H9 (cell line): Measurements from ENCODE around the gene HOXD12. TPM values are rescaled to one million over a fixed set of nuclear protein-coding genes. Genes with fewer than 3 reads are reported as not detected.

Source experiments
- DNase-seq: peaks from one replicate; pipeline ENCODE4 v3.0.0-alpha.2; 2017
- H2AFZ ChIP-seq: one replicate; pipeline ENCODE4 v1.6.1; 2013; ENCODE audit warnings: mild to moderate bottlenecking, low read length, control low read depth, moderate library complexity
- H2AK5ac ChIP-seq: 2 replicates; pipeline ENCODE4 v1.6.1; 2013; ENCODE audit warnings: low read length, control low read depth, mixed read lengths; ENCODE audit not compliant: insufficient read length
- H2BK120ac ChIP-seq: one replicate; pipeline ENCODE4 v1.6.1; 2013; ENCODE audit warnings: low read depth, mild to moderate bottlenecking, low read length, control low read depth, inconsistent platforms; ENCODE audit not compliant: poor library complexity, severe bottlenecking
- H2BK12ac ChIP-seq: 2 replicates; pipeline ENCODE4 v1.6.1; 2013; ENCODE audit warnings: low read length, control low read depth, mixed read lengths, low read depth; ENCODE audit not compliant: insufficient read length
- H2BK15ac ChIP-seq: 2 replicates; pipeline ENCODE4 v1.6.1; 2013; ENCODE audit warnings: low read depth, low read length, control low read depth
- H2BK20ac ChIP-seq: one replicate; pipeline ENCODE4 v1.6.1; 2013; ENCODE audit warnings: low read depth, mild to moderate bottlenecking, low read length, control low read depth, inconsistent platforms; ENCODE audit not compliant: poor library complexity, severe bottlenecking
- H2BK5ac ChIP-seq: 2 replicates; pipeline ENCODE4 v1.6.1; 2013; ENCODE audit warnings: low read length, control low read depth, mixed read lengths; ENCODE audit not compliant: insufficient read length
- H3K14ac ChIP-seq: 2 replicates; pipeline ENCODE4 v1.6.1; 2013; ENCODE audit warnings: low read length, control low read depth; ENCODE audit not compliant: insufficient read depth
- H3K18ac ChIP-seq: 2 replicates; pipeline ENCODE4 v1.6.1; 2013; ENCODE audit warnings: low read depth, mild to moderate bottlenecking, mixed read lengths, low read length, control low read depth; ENCODE audit not compliant: insufficient read length
- H3K23ac ChIP-seq: 2 replicates; pipeline ENCODE4 v1.6.1; 2013; ENCODE audit warnings: low read length, control low read depth, mixed read lengths, low read depth; ENCODE audit not compliant: insufficient read length
- H3K23me2 ChIP-seq: 2 replicates; pipeline ENCODE4 v1.6.1; 2013; ENCODE audit warnings: low read depth, mild to moderate bottlenecking, mixed read lengths, low read length, control low read depth; ENCODE audit not compliant: insufficient read length, poor library complexity, severe bottlenecking
- H3K27ac ChIP-seq: 2 replicates; pipeline ENCODE4 v1.5.1; 2013; ENCODE audit warnings: low read length, control low read depth, mixed read lengths, low read depth; ENCODE audit not compliant: insufficient read length
- H3K27me3 ChIP-seq: 2 replicates; pipeline ENCODE4 v1.6.1; 2013; ENCODE audit warnings: low read length, control low read depth, inconsistent platforms; ENCODE audit not compliant: insufficient read depth
- H3K4ac ChIP-seq: 2 replicates; pipeline ENCODE4 v1.6.1; 2013; ENCODE audit warnings: low read depth, mild to moderate bottlenecking, control low read depth, inconsistent platforms, low read length, moderate library complexity
- H3K4me1 ChIP-seq: 2 replicates; pipeline ENCODE4 v1.6.1; 2013; ENCODE audit warnings: low read length, control low read depth, inconsistent platforms; ENCODE audit not compliant: insufficient read depth
- H3K4me2 ChIP-seq: 2 replicates; pipeline ENCODE4 v1.6.1; 2013; ENCODE audit warnings: low read length, control low read depth, mixed read lengths; ENCODE audit not compliant: insufficient read length, insufficient read depth
- H3K56ac ChIP-seq: 2 replicates; pipeline ENCODE4 v1.6.1; 2013; ENCODE audit warnings: low read depth, mild to moderate bottlenecking, mixed read lengths, low read length, control low read depth; ENCODE audit not compliant: insufficient read length
- H3K79me1 ChIP-seq: 2 replicates; pipeline ENCODE4 v1.6.1; 2013; ENCODE audit warnings: low read depth, mild to moderate bottlenecking, moderate library complexity, low read length, control low read depth, inconsistent platforms; ENCODE audit not compliant: insufficient read depth, poor library complexity, severe bottlenecking
- H3K79me2 ChIP-seq: 2 replicates; pipeline ENCODE4 v1.6.1; 2013; ENCODE audit warnings: low read length, control low read depth, inconsistent platforms; ENCODE audit not compliant: insufficient read depth
- H3K9ac ChIP-seq: 2 replicates; pipeline ENCODE4 v1.6.1; 2013; ENCODE audit warnings: low read length, control low read depth, mixed read lengths; ENCODE audit not compliant: insufficient read length; ENCODE audit errors: extremely low read depth
- H3K9me3 ChIP-seq: one replicate; pipeline ENCODE4 v1.6.1; 2013; ENCODE audit warnings: low read depth, low read length, inconsistent platforms; ENCODE audit not compliant: control insufficient read depth
- H3T11ph ChIP-seq: one replicate; pipeline ENCODE4 v1.6.1; 2013; ENCODE audit warnings: mild to moderate bottlenecking, low read length, control low read depth, inconsistent platforms
- H4K20me1 ChIP-seq: one replicate; pipeline ENCODE4 v1.6.1; 2013; ENCODE audit not compliant: control insufficient read depth, insufficient read length, insufficient read depth
- H4K5ac ChIP-seq: 2 replicates; pipeline ENCODE4 v1.6.1; 2013; ENCODE audit warnings: low read depth, mild to moderate bottlenecking, mixed read lengths, low read length, control low read depth; ENCODE audit not compliant: insufficient read length
- H4K8ac ChIP-seq: replicated peaks from 2 replicates; pipeline ENCODE4 v1.6.1; 2013; ENCODE audit warnings: low read length, control low read depth, mixed read lengths, low read depth; ENCODE audit not compliant: insufficient read length
- H4K91ac ChIP-seq: 2 replicates; pipeline ENCODE4 v1.6.1; 2013; ENCODE audit warnings: low read depth, mild to moderate bottlenecking, moderate library complexity, mixed read lengths, low read length, control low read depth; ENCODE audit not compliant: insufficient read length
- H3K27ac Mint-ChIP-seq, 3 experiments: 2 replicates in 2 of 3; 3 replicates in 1 of 3; pipeline ENCODE4 v1.8.0; 2020 to 2021; ENCODE audit warnings: mixed read lengths in 3 of 3, mild to moderate bottlenecking in 1 of 3, moderate library complexity in 1 of 3
- H3K27me3 Mint-ChIP-seq: 2 replicates; pipeline ENCODE4 v1.8.0; 2021; ENCODE audit warnings: low read depth, mild to moderate bottlenecking, moderate library complexity, mixed read lengths
- H3K36me3 Mint-ChIP-seq, 3 experiments: 2 replicates in 2 of 3; 3 replicates in 1 of 3; pipeline ENCODE4 v1.8.0; 2020 to 2021; ENCODE audit warnings: low read depth in 3 of 3, mixed read lengths in 3 of 3; ENCODE audit not compliant: insufficient read depth in 1 of 3
- H3K4me1 Mint-ChIP-seq, 2 experiments: 2 replicates each; pipeline ENCODE4 v1.8.0; 2020; ENCODE audit warnings: mixed read lengths in 2 of 2
- H3K4me3 Mint-ChIP-seq, 2 experiments: 2 replicates in 1 of 2; 3 replicates in 1 of 2; pipeline ENCODE4 v1.8.0; 2020 to 2021; ENCODE audit warnings: mild to moderate bottlenecking in 2 of 2, mixed read lengths in 2 of 2, moderate library complexity in 1 of 2
- H3K9me3 Mint-ChIP-seq, 2 experiments: 2 replicates in 1 of 2; 3 replicates in 1 of 2; pipeline ENCODE4 v1.8.0; 2020; ENCODE audit warnings: mild to moderate bottlenecking in 2 of 2, mixed read lengths in 2 of 2, moderate library complexity in 1 of 2
- WGBS: extraction: QIAGEN DNeasy Blood & Tissue Kit; methylation state at CpG from one replicate; pipeline ENCODE4 v1.1.7; 2013; ENCODE audit warnings: missing lambda C conversion rate, low lambda C conversion rate, mixed read lengths; ENCODE audit not compliant: insufficient read length; ENCODE audit errors: extremely low coverage; 5-methylcytosine and 5-hydroxymethylcytosine counted together
- total RNA-seq: library from RNA; stranded (reverse); gene quantifications from 2 replicates; pipeline ENCODE4 v1.2.1, GENCODE V29; 2021
- TF ChIP-seq, protein P1 (sequence below): fragments of 200-600 bp; sonication (generic); conservative IDR thresholded peaks from 3 replicates; pipeline ENCODE4 v1.8.0; 2021; ENCODE audit warnings: antibody characterized with exemption, mild to moderate bottlenecking

Gene HOXD12
- total RNA-seq, 1 experiment from 2014 or later: not detected

- Histone ChIP-seq H3K9me3 (no peaks in the 10 kb centered on the region), H4K91ac (no peak overlapping the region), H2BK120ac (no peak overlapping the region), H3K4me2 (no peak overlapping the region), H3K14ac (no peak overlapping the region), H3T11ph (no peak overlapping the region), H2BK15ac (no peak overlapping the region), H2AFZ (no peak overlapping the region), H3K18ac (no peak overlapping the region), H2BK20ac (no peak overlapping the region), H3K9ac (no peak overlapping the region), H3K4ac (no peak overlapping the region), H4K5ac (no peak overlapping the region), H3K23me2 (no peaks in the 10 kb centered on the region), H4K20me1 (no peaks in the 10 kb centered on the region), H3K56ac (no peak overlapping the region), H3K27ac (no peak overlapping the region), H4K8ac (no peak overlapping the region), H3K27me3 (peaks cover 99% of the 10 kb centered on the region), H3K79me1 (no peaks in the 10 kb centered on the region), H2BK5ac (no peak overlapping the region), H3K23ac (no peak overlapping the region), H3K4me1 (no peaks in the 10 kb centered on the region; the same call in 1 of the 2 replicates), H2BK12ac (no peak overlapping the region), H2AK5ac (no peak overlapping the region), H3K79me2 (no peaks in the 10 kb centered on the region)
- Mint-ChIP-seq H3K36me3 (no peaks in the 10 kb centered on the region; a peak in 1 of 7 replicates), H3K9me3 (peaks cover 4 to 8% of the 10 kb centered on the region in 2 experiments; a peak in 3 of 5 replicates), H3K27me3 (peaks cover 100% of the 10 kb centered on the region), H3K27ac (no peak overlapping the region), H3K4me1 (peaks cover 2 to 21% of the 10 kb centered on the region in 2 experiments; a peak in 3 of 4 replicates), H3K4me3 (no peak overlapping the region; a peak in 1 of 5 replicates)
- no peak for DNase-seq
- no CpG with 5 or more reads among the region's 22 CpGs for WGBS
- TF ChIP-seq, protein P1, sequence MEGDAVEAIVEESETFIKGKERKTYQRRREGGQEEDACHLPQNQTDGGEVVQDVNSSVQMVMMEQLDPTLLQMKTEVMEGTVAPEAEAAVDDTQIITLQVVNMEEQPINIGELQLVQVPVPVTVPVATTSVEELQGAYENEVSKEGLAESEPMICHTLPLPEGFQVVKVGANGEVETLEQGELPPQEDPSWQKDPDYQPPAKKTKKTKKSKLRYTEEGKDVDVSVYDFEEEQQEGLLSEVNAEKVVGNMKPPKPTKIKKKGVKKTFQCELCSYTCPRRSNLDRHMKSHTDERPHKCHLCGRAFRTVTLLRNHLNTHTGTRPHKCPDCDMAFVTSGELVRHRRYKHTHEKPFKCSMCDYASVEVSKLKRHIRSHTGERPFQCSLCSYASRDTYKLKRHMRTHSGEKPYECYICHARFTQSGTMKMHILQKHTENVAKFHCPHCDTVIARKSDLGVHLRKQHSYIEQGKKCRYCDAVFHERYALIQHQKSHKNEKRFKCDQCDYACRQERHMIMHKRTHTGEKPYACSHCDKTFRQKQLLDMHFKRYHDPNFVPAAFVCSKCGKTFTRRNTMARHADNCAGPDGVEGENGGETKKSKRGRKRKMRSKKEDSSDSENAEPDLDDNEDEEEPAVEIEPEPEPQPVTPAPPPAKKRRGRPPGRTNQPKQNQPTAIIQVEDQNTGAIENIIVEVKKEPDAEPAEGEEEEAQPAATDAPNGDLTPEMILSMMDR: no peak
Measured at GRCh38 chr2:176149481-176149938, 49.9 kb downstream of the HOXD12 start.
